NK-92 treated with Interleukin-12 subunit alpha and Interleukin-12 subunit beta, amount 100 ng/mL, for 24 hours (cell line): ENCODE results near the gene SLC26A3.
"Not testable (repeated sequence)": the region's sequence is repeated elsewhere in the genome, so short reads cannot be mapped to it uniquely, and the experiment has no call there.

Source experiments
- DNase-seq: peaks from one replicate; lab custom pipeline; 2025; lab: John Stamatoyannopoulos, UW

The SLC26A3 gene

DNA sequence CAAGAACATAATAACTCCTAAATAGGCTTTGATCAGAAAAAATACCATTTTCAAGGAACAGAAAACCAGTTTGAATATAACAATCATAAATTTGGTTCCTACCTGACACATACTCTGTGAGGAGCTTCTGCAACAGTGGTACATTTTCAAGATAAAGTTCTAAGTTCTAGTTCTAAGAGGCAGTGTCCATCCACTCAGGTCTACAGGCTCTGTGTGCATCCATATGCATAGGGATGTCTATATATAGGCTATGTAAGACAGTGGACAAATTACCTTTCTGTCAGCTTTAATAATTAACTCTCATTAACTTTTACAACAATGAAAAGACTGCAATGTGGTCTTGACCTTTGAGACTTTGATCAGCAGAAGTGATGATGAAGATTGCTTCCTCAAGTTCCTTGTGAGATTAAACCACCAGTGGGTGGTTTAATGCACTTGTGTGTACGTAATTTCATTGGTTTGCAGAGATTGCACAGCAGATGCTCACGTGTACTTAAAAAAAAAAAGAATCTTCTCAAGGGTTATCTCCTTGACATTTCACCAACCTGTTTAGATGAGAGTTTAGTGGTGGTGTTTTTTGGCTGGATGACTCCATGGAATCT is at the start of gene SLC26A3:
SLC26A3 (minus strand) TSS at position 215 of the 602 bp plus-strand sequence. CDS start 8,714 bp downstream, outside the sequence.
- no peak for DNase-seq

DNA sequence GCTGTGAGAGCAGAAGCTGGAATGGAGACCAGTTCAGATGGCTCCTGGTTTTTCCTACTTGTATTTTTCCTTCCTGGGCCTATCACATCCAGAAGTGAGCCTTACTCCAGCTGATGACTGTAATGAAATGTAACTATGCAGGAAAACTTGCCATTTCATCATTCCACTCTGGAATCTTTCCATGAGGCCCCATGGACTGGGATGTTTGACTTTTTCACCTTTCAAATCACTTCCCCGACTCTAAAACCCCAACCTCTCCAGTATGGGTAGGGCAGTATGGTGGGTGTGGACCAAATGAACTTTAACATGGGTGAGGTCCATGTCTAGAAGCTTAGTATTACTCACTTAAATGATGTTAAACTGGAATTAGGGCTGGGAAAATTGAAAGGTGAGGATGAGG is 47.6 kb upstream of the SLC26A3 start:
- DNase-seq: no peak

DNA sequence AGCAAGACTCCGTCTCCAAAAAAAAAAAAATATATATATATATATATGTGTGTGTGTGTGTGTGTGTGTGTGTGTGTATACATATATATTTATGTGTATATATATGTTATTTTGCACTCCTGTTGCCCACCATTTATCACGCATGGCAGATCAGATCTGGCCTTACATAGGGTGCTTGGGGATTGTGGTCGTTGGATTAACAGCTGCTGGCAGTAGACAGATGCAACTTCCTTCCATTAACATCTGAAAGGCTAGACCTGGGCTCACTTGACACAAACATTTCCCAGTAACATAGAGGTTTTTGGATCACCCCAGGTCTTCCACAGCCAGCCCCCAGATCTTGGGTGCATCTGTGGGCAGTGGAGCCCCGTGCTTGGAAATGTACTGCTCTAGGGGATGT is 47.2 kb upstream of the SLC26A3 start:
- DNase-seq: no peak

DNA sequence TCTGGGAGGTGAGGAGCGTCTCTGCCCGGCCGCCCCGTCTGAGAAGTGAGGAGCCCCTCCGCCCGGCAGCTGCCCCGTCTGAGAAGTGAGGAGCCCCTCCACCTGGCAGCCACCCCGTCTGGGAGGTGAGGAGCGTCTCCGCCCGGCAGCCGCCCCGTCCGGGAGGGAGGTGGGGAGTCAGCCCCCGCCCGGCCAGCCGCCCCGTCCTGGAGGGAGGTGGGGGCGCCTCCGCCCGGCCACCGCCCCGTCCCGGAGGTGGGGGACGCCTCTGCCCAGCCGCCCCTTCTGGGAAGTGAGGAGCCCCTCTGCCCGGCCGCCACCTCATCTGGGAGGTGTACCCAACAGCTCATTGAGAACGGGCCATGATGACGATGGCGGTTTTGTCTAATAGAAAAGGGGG is 45.2 kb upstream of the SLC26A3 start:
- DNase-seq: not testable (repeated sequence)

DNA sequence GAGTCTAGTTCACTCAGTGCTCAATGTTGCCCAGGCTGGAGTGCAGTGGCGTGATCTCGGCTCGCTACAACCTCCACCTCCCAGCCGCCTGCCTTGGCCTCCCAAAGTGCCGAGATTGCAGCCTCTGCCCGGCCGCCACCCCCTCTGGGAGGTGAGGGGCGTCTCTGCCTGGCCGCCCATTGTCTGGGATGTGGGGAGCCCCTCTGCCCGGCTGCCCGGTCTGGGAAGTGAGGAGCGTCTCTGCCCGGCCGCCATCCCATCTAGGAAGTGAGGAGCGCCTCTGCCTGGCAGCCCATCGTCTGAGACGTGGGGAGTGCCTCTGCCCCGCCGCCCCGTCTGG is 44.8 kb upstream of the SLC26A3 start:
- not testable (repeated sequence) for DNase-seq

DNA sequence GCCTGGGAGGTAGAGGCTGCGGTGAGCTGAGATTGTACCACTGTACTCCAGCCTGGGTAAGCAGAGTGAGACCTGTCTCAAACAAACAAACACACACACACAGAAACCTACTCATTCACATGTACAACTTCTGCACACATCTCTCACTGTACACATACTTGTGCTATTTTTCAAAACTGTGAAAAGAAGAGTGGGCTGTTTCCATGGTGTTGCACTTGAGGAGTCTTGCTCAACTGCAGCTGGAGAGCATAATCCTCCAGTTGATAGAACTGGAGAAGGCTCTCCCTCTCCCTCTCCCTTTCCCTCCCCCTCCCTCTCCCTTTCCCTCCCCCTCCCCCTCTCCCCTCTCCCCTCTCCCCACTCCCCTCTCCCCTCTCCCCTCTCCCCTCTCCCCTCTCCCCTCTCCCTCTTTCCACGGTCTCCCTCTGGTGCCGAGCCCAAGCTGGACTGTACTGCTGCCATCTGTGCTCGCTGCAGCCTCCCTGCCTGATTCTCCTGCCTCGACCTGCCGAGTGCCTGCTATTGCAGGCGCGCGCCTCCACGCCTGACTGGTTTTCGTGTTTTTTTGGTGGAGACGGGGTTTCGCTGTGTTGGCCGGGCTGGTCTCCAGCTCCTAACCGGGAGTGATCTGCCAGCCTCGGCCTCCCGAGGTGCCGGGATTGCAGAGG is 44.3 kb upstream of the SLC26A3 start:
- DNase-seq: no peak

DNA sequence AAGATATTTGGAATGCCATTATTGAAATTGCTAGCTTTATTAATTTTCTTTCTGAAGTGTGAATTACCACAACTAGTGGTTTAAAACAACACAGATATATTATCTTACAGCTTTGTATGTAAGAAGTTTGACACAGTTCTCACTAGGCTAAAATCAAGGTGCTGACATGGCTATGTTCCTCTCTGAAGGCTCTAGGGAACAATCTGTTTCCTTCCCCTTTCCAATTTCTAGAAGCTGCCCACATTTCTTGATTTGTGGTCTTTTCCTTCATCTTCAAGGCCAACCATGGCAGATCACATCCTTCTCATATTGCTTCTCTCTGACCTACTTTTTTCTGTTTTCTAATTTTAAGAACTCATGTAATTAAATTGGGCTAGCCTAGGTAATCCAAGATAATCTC is 43.3 kb upstream of the SLC26A3 start:
- no peak for DNase-seq

DNA sequence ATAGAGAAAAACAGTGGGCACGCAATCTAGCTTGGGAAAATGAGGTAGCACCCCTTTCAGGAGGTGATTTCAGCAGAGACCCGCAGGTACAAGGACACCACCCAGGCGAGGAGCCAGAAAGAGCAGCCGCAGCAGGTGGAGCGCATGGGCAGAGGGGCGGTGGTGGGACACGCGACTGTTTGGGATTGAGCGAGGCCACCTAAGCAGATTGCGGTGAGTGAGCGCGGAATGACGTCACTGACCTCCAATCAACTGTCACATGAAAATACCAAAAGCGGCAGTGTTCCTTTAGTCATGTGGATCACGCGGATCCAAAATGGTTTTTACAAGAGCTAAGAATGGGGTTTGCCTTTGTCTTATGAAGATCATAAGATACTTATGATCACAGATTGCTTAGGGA is 40.2 kb upstream of the SLC26A3 start:
- DNase-seq: no peak

DNA sequence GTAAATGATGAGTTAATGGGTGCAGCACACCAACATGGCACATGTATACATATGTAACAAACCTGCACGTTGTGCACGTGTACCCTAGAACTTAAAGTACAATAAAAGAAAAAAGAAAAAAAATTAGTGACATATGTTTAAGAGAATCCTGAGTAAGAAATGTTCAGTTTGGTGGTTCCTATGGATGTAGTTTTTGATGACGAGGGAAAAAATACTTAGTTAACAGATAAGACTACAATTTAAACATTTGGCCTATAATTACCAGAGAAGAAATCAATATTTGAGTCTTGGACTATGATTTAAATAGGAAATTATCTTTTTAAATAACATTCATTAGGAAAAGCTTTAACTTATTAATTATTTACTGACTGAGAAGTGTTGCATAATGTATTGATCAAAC is 39.2 kb upstream of the SLC26A3 start:
- no peak for DNase-seq

DNA sequence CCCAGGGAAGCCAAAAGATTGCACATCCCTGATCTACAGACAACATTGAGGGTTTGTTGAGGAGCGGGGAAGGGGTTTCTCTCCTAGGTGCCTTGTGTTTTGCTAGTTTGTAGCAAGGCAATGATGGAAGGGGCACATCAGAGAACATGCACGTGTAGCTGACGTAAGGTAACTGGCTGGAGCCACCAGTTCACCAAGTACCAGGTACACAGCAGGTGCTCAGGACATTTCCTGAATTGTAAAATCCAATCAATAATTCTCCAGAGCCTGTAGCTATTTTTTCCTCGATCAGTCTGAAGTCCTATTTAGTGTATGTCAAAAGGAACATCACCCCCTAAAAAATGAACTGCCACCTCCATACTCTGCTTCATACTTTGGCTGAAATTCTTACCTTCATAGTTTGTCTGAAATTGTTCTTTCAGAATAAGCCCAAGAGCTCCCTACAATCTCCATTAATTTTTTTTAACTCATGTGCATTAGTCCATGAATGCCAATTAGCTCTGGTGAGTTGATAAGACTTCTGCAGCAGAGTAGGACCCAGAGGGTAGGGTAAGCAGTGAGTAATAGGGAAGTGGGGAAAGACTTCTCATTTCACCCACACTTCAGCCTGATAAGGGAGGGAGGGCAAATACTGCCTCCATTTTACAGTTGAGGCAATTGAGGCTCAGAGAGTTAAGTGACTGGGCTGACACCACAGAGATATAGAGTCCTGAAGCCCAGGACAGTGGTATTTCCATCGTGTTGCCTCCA is 36.0 kb upstream of the SLC26A3 start:
- no peak for DNase-seq

DNA sequence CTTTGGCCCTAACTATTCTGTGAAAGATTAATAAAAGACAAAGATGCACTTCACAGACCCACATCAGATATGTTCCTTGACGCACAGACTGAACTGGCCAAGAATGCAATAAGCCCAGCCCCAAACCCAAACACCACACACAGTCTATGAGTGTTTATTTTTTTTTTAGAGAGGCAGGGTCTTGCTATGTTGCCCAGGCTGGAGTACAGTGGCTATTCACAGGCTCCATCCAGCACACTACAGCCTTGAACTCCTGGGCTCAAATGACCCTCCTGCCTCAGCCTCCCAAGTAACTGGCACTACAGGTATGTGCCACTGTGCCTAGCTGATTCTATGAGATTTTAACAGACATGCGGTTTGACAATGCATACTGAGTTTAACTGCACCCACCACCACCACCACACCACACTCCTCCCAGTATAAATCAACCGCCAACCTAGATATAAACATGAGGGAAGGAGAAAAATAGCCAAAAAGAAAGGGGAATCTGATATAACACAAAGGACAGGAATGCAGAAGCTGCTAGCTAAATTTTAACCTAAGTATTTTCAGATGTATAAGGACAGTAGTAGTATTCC is 35.1 kb upstream of the SLC26A3 start:
- DNase-seq: no peak

DNA sequence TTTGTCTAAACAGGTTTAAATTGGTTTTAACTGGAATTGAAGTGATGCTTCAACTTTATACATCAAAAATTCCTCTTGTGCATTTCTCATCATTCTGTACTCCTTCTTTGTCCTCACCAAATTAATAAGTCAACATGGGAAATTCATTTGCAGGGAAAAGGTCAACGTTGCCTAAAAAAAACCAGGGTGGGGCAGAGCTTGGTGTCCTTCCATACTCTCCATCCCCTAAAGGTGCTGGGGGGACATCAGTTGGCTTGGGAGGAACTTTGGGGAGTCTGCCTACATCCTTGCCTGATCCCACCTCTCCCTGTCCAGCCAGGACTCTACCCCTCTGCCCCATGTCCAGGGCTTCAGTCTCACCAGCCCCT is 34.1 kb upstream of the SLC26A3 start:
- no peak for DNase-seq

DNA sequence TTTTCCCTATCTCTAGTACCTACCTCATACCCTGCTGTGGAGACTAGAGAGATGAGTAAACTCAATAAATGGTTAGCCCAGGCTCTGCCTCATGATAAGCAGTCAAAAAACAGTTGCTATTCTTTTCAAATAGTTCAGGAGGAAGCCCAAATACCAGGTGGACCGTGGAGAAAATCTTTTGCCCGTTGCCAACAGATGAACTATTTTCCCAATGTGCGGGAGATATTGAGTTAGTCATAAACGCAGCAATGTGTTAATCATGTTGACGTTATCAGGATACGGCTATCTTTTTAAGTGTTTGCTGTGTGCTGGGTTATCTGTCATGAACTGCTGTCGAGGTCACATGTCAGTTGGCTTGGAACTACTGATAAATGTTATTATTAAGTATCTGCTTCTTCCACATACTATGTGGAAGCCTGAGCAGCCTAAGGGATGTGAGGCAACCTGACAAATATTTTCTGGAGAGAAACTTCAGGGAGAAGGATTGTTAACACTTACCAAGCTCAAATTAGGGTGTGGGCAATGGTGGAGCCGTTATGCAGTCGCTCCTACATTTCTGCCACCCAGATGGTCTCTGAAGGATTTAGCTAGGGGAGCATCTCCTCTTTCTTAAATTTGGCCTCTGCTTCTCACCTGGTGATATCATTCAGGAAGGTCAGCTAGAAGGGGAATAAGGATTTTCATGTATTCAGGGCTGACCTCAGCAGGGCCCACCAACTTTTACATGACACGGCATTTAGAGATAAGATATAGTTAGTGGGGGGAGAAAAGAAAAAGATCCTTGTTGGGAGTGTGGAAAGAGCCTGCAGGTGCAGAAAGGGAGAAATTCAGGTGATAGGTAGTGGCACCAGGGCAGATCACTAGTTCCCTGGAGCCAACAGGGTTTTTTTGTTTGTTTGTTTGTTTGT is 33.5 kb upstream of the SLC26A3 start:
- no peak for DNase-seq

DNA sequence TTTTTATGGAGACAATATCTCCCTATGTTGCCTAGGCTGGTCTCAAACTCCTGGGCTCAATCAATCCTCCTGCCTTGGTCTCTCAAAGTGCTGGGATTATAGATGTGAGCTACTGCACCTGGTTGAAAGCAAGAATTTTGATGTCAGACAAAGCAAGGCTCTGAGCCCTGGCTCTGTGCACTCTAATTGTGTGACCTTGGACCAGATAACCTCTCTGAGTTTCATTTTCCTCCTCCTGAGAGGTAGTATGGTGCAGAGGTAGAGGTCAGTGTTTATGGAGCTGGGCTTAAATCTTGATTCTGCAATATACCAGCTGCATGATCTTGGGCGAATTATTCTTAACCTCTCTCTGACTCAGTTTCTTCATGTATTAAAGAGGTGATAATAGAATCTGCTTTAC is 31.4 kb upstream of the SLC26A3 start:
- DNase-seq: no peak

DNA sequence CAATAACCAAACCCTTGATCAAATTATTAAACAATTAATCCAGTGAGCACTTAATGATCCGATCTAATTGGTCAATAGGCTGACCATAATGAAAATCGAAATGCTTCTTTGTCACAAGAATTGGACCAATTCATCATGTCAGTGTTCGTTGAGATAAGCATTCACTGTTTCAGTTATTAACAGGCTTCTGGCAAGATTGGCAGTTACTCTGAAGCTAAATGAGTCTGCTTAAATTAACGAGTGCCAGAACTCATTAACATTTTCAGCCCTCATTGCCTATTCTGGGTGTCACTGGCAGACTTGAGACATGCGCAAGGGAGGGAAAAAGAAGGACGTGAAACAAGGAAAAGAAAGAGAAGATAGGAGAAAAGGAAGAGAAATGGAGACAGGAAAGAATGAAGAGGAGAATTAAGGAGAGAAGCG is 30.7 kb upstream of the SLC26A3 start:
- no peak for DNase-seq

DNA sequence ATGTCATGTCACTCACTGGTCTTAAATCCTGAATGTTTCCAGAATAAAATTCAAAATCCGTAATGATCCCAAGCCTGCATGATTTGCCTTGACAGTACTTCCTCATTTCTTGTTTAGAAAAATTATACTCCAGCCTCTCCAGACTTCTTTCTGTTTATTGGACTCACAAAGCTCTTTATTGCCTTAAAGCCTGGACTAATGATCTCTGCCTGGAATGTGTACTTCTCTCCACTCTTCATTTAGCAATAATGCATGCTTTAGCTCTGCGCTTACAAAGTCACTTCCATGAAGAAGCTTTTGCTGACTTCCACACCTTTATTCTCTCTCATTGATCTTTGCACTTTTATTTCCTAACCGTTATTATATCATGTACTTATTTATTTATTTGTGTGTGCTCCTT is 27.4 kb upstream of the SLC26A3 start:
- no peak for DNase-seq

DNA sequence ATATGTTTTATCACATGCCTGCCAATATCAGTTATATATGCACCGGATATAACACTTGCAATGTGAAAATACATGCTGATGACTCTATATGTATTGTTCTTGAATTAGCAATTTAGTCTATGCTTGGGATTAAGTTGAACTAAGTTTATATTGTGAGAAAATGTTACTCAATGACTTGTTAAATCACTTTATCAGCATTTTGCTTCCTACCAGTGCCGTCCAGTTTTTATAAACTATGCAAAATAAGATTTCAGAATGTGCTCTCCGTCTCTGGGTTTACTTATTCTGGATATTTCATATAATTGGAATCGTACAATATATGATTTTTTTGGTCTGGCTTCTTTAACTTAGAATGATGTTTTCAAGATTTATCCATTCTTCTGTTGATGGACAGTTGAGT is 25.5 kb upstream of the SLC26A3 start:
- DNase-seq: no peak

DNA sequence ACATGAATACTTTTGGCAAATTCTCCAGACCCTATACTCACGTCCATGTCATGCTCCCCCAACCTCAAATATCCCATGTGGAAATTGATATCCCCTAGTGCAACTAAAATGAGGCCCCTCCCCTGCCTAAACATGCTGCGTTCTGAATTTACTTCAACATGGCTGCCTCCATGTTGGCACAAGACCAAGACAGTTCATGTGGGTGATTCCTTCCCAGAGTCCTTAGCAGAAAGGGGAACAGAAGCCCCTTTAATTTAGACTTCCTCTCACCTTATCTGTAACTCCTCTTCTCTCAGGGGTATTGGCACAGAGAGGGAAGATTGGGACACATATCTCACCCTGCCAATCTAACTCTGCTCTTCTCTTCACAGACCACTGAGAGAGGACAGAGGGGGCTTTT is 24.5 kb upstream of the SLC26A3 start:
- no peak for DNase-seq

DNA sequence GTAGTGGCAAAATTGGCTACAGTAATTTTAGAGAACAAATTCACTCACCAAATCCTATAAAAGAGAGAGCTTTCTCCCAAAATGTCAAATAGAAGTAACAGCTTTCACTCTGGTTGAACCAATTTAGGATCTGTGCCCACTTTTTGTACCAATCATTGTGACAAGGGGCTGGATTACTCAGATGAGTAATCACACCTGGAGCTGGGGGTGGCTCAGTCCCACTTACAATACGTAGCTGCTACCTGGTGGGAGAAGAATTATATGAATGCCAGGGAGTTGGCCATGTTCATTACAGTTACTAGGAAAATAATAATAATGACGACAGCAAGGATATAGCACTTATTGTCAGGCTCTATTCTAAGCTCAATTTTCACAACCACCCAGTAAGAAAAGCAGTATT is 23.4 kb upstream of the SLC26A3 start:
- DNase-seq: no peak

DNA sequence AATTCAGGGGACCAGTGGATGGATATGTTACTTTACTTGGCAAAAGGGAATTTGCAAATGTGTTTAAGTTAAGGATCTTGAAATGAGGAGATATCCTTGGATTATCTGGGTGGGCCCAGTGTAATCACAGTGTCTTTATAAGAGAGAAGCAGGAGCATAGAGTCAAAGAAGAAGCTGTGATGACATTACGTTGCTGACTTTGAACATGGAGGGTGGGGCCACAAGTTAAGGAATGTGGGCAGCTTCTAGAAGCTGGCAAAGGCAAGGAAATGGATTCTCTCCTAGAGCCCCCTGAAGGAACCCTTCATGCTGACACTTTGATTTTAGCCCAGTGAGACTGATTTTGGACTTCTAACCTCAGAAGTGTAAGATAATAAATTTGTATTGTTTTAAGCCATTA is 21.8 kb upstream of the SLC26A3 start:
- no peak for DNase-seq

DNA sequence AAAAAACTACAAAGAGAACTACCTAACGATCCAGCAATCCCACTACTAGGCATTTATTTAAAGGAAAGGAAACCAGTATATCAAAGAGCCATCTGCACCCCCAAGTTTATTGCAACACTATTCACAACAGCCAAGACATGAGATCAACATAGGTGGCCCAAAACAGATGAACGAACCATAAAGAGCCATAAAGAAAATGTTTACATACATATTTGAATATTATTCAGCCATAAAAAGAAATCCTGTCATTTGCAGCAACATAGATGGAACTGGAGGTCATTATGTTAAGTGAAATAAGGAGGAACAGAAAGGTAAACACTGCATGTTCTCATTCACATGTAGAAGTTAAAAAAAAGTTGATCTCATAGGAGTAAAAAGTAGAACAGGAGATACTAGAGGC is 15.6 kb upstream of the SLC26A3 start:
- no peak for DNase-seq

DNA sequence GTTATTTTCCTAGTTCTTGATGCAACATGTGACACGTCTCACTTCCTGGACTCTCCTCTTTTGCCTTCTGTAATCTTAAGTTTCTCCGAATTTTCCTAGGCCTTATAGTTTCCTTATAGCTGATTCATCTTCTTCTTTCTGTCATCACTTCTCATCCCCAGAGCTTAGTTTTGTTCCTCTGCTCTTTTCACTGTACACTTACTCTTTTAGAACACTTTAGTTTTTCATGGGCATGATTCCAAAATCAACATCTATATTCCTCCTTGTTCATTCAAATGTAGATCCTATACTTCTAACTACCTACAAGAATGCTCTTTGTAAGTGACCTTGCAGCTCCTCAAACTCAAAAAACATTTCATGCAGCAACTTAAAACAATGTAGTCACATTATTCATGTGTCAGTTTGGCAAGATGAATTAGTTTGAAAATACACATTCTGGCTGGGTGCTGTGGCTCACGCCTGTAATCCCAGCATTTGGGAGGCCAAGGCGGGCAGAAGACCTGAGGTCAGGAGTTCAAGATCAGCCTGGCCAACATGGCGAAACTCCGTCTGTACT is 13.1 kb upstream of the SLC26A3 start:
- DNase-seq: no peak
